HepG2 (cell line): ENCODE data around the gene GALR3. TPM values are rescaled to one million over a fixed set of nuclear protein-coding genes. Genes with fewer than 3 reads are reported as not detected.
A peak's percentile ranks its signal among the peaks of the same experiment; 100 is the strongest.

Source experiments
- BRD4 ChIP-seq: sonication (generic); formaldehyde crosslinking; IDR thresholded peaks from 2 replicates; pipeline ENCODE4 v1.4.0; 2020; ENCODE audit warnings: missing genetic modification reagents
- DMAP1 ChIP-seq: IDR thresholded peaks from 2 replicates; pipeline ENCODE4 v1.6.1; 2016
- FOXA3 ChIP-seq: IDR thresholded peaks from 2 replicates; pipeline ENCODE4 v1.6.1; 2016; ENCODE audit warnings: missing genetic modification reagents, missing compliant biosample characterization
- FOXK1 ChIP-seq: sonication (generic); formaldehyde crosslinking; IDR thresholded peaks from 2 replicates; pipeline ENCODE4 v1.4.0; 2020; ENCODE audit warnings: low read depth, missing genetic modification reagents, borderline replicate concordance
- GABPA ChIP-seq, 2 experiments: IDR thresholded peaks; 2 replicates each; pipeline ENCODE4 v1.6.1; 2011 to 2016; ENCODE audit warnings: low read depth in 2 of 2, low read length in 1 of 2, missing biosample characterization in 1 of 2, missing genetic modification characterization in 1 of 2
- SSRP1 ChIP-seq: IDR thresholded peaks from 2 replicates; pipeline ENCODE4 v1.6.1; 2016; ENCODE audit warnings: control low read depth
- TBP ChIP-seq: sonication (generic); formaldehyde crosslinking; IDR thresholded peaks from 2 replicates; pipeline ENCODE4 v1.5.0; 2020; ENCODE audit warnings: missing genetic modification reagents
- ZNF225 ChIP-seq: sonication (generic); formaldehyde crosslinking; IDR thresholded peaks from 2 replicates; pipeline ENCODE4 v1.4.0; 2020; ENCODE audit warnings: mild to moderate bottlenecking, missing genetic modification reagents
- ZNF501 ChIP-seq: sonication (generic); formaldehyde crosslinking; IDR thresholded peaks from 2 replicates; pipeline ENCODE4 v1.5.1; 2020; ENCODE audit warnings: mild to moderate bottlenecking, moderate library complexity, missing genetic modification reagents
- ZNF713 ChIP-seq: sonication (generic); formaldehyde crosslinking; IDR thresholded peaks from 2 replicates; pipeline ENCODE4 v1.4.0; 2020; ENCODE audit warnings: mild to moderate bottlenecking, missing genetic modification reagents
- polyA plus RNA-seq, 8 experiments: library from polyadenylated mRNA; depleted of rRNA in 3 of 8; stranded (reverse) in 7 of 8; unstranded in 1 of 8; fragments of >200 nt; fragmentation: Illumina TruSeq in 4 of 8; extraction: Trizol in 4 of 8; gene quantifications; 2 replicates each; pipeline versions ENCODE4 v1.2.1 to v1.2.3, GENCODE V29; 2011 to 2016; ENCODE audit warnings: low read depth in 4 of 8, missing spikeins in 1 of 8, mixed read lengths in 1 of 8; ENCODE audit not compliant: insufficient read depth in 1 of 8
- total RNA-seq, 5 experiments: library from RNA; depleted of rRNA; stranded (reverse); fragments of >200 nt; fragmentation: Illumina TruSeq; extraction: Trizol; gene quantifications; 2 replicates each; pipeline ENCODE4 v1.2.3, GENCODE V29; 2016; ENCODE audit warnings: low read depth in 1 of 5
- TF ChIP-seq, protein P1 (sequence below): sonication (generic); formaldehyde crosslinking; IDR thresholded peaks from 2 replicates; pipeline ENCODE4 v1.5.1; 2020; ENCODE audit warnings: missing genetic modification reagents, mild to moderate bottlenecking, borderline replicate concordance
- TF ChIP-seq, protein P2 (sequence below): sonication (generic); formaldehyde crosslinking; IDR thresholded peaks from 2 replicates; pipeline ENCODE4 v1.8.0; 2022; ENCODE audit warnings: mild to moderate bottlenecking, missing genetic modification reagents, moderate library complexity
- TF ChIP-seq, protein P3 (sequence below): sonication (generic); formaldehyde crosslinking; IDR thresholded peaks from 2 replicates; pipeline ENCODE4 v1.5.0; 2020; ENCODE audit warnings: missing genetic modification reagents
- TF ChIP-seq, protein P4 (sequence below): IDR thresholded peaks from 2 replicates; pipeline ENCODE4 v1.6.1; 2016; ENCODE audit warnings: low read depth
- TF ChIP-seq, protein P5 (sequence below): sonication (generic); formaldehyde crosslinking; IDR thresholded peaks from 2 replicates; pipeline ENCODE4 v1.4.0; 2020; ENCODE audit warnings: mild to moderate bottlenecking, missing genetic modification reagents
- TF ChIP-seq, protein P6 (sequence below): sonication (generic); formaldehyde crosslinking; IDR thresholded peaks from 2 replicates; pipeline ENCODE4 v1.4.0; 2020; ENCODE audit warnings: missing genetic modification reagents, borderline replicate concordance
- TF ChIP-seq, protein P7 (sequence below): sonication (generic); formaldehyde crosslinking; IDR thresholded peaks from 2 replicates; pipeline ENCODE4 v1.4.0; 2020; ENCODE audit warnings: missing genetic modification reagents, low read depth, mild to moderate bottlenecking, borderline replicate concordance
- TF ChIP-seq, protein P8 (sequence below): sonication (generic); formaldehyde crosslinking; IDR thresholded peaks from 2 replicates; pipeline ENCODE4 v1.4.0; 2020; ENCODE audit warnings: missing genetic modification reagents

Gene GALR3
- total and polyA plus RNA-seq, 2 of the 13 experiments (the other 11 are each of a cell fraction or from before 2014, with no cell fraction given): 0.13 TPM; not detected in 1

DNA sequence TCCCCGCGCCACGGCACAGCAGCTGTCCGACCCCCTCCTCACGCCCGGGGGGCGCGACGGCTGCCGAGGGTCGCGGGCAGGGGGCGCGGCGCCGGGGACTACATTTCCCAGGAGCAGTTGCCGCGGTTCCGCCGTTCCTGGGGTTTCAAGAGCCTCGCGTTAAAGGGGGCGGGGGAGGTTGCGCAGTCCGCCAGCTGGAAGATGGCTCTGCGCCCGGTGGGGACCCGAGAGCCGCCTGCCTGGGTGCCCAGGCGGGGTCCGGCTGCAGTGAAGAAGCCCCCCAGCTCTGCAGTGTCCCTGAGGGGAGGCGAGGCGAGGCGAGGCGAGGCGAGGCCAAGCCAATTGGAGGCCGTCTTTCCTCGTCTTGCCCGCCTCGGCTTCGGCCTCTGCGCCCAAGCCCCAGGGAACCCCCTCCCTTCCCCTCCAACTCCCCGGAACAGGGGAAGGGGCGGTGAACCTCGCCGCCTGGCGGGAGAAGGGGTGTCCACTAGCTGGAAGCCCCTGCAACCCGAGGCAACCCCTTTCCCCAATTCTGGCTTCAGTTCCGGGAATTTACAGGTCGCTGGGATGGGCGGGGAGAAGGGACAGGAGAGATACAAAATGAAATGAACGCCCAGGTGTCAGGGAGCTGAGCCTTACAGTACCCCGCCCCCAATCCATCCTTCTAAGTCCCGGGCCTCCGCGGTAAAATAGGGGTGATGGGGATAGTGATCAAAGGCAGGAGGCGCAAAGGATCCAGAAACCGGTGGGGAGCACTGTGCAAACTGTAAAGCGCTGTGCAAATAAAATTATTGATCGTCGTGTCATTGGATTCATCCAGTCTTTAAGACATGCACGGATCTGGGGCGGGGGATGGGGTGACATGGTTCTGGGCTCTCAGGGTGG is 20.6 kb upstream of the GALR3 start (continued):
- TF ChIP-seq, protein P1, sequence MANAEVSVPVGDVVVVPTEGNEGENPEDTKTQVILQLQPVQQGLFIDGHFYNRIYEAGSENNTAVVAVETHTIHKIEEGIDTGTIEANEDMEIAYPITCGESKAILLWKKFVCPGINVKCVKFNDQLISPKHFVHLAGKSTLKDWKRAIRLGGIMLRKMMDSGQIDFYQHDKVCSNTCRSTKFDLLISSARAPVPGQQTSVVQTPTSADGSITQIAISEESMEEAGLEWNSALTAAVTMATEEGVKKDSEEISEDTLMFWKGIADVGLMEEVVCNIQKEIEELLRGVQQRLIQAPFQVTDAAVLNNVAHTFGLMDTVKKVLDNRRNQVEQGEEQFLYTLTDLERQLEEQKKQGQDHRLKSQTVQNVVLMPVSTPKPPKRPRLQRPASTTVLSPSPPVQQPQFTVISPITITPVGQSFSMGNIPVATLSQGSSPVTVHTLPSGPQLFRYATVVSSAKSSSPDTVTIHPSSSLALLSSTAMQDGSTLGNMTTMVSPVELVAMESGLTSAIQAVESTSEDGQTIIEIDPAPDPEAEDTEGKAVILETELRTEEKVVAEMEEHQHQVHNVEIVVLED: peak; percentile 74
- peak; percentile 36; the same call in 1 of the 2 replicates for TF ChIP-seq FOXA3
- TF ChIP-seq GABPA (IDR thresholded peaks at IDR 0.05; ENCODE audit: low read depth, low read length): peak; percentile 41
- TF ChIP-seq GABPA (CRISPR knock-in tag; IDR thresholded peaks at IDR 0.05; ENCODE audit: low read depth): peak; percentile 74
- TF ChIP-seq, protein P2, sequence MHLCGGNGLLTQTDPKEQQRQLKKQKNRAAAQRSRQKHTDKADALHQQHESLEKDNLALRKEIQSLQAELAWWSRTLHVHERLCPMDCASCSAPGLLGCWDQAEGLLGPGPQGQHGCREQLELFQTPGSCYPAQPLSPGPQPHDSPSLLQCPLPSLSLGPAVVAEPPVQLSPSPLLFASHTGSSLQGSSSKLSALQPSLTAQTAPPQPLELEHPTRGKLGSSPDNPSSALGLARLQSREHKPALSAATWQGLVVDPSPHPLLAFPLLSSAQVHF (CRISPR knock-in tag): no peak
- TF ChIP-seq, protein P3, sequence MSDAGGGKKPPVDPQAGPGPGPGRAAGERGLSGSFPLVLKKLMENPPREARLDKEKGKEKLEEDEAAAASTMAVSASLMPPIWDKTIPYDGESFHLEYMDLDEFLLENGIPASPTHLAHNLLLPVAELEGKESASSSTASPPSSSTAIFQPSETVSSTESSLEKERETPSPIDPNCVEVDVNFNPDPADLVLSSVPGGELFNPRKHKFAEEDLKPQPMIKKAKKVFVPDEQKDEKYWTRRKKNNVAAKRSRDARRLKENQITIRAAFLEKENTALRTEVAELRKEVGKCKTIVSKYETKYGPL (CRISPR knock-in tag): no peak
- TF ChIP-seq, protein P4, sequence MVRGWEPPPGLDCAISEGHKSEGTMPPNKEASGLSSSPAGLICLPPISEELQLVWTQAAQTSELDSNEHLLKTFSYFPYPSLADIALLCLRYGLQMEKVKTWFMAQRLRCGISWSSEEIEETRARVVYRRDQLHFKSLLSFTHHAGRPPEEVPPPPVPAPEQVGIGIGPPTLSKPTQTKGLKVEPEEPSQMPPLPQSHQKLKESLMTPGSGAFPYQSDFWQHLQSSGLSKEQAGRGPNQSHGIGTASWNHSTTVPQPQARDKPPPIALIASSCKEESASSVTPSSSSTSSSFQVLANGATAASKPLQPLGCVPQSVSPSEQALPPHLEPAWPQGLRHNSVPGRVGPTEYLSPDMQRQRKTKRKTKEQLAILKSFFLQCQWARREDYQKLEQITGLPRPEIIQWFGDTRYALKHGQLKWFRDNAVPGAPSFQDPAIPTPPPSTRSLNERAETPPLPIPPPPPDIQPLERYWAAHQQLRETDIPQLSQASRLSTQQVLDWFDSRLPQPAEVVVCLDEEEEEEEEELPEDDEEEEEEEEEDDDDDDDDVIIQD (CRISPR knock-in tag): no peak
- peak; percentile 81; the same call in 1 of the 2 replicates for TF ChIP-seq ZNF225 (CRISPR knock-in tag)
- TF ChIP-seq ZNF501: peak; percentile 8; the same call in 1 of the 2 replicates
- TF ChIP-seq, protein P5, sequence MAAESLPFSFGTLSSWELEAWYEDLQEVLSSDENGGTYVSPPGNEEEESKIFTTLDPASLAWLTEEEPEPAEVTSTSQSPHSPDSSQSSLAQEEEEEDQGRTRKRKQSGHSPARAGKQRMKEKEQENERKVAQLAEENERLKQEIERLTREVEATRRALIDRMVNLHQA (CRISPR knock-in tag): no peak
- TF ChIP-seq ZNF713: no peak
- TF ChIP-seq, protein P6, sequence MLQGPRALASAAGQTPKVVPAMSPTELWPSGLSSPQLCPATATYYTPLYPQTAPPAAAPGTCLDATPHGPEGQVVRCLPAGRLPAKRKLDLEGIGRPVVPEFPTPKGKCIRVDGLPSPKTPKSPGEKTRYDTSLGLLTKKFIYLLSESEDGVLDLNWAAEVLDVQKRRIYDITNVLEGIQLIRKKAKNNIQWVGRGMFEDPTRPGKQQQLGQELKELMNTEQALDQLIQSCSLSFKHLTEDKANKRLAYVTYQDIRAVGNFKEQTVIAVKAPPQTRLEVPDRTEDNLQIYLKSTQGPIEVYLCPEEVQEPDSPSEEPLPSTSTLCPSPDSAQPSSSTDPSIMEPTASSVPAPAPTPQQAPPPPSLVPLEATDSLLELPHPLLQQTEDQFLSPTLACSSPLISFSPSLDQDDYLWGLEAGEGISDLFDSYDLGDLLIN (CRISPR knock-in tag): no peak
- TF ChIP-seq, protein P7, sequence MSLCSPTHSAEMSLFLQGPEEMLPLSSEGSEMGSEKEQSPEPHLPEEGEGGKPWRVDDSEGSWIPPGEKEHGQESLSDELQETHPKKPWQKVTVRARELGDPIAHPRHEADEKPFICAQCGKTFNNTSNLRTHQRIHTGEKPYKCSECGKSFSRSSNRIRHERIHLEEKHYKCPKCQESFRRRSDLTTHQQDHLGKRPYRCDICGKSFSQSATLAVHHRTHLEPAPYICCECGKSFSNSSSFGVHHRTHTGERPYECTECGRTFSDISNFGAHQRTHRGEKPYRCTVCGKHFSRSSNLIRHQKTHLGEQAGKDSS (CRISPR knock-in tag): no peak
- no peak for TF ChIP-seq DMAP1 (CRISPR knock-in tag)
- no peak for TF ChIP-seq SSRP1
- no peak for TF ChIP-seq TBP (CRISPR knock-in tag)
- TF ChIP-seq, protein P8, sequence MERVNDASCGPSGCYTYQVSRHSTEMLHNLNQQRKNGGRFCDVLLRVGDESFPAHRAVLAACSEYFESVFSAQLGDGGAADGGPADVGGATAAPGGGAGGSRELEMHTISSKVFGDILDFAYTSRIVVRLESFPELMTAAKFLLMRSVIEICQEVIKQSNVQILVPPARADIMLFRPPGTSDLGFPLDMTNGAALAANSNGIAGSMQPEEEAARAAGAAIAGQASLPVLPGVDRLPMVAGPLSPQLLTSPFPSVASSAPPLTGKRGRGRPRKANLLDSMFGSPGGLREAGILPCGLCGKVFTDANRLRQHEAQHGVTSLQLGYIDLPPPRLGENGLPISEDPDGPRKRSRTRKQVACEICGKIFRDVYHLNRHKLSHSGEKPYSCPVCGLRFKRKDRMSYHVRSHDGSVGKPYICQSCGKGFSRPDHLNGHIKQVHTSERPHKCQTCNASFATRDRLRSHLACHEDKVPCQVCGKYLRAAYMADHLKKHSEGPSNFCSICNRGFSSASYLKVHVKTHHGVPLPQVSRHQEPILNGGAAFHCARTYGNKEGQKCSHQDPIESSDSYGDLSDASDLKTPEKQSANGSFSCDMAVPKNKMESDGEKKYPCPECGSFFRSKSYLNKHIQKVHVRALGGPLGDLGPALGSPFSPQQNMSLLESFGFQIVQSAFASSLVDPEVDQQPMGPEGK (CRISPR knock-in tag): peak; percentile 57
- TF ChIP-seq FOXK1: 0 out of 2 replicates have a peak, but pooled peaks have one; percentile 10
- no peak; the same call in 1 of the 2 replicates for TF ChIP-seq BRD4 (CRISPR knock-in tag)
